ENCODE data around the gene KLHL18.
"Not testable (repeated sequence)": the region's sequence is repeated elsewhere in the genome, so short reads cannot be mapped to it uniquely, and the experiment has no call there.

DNA sequence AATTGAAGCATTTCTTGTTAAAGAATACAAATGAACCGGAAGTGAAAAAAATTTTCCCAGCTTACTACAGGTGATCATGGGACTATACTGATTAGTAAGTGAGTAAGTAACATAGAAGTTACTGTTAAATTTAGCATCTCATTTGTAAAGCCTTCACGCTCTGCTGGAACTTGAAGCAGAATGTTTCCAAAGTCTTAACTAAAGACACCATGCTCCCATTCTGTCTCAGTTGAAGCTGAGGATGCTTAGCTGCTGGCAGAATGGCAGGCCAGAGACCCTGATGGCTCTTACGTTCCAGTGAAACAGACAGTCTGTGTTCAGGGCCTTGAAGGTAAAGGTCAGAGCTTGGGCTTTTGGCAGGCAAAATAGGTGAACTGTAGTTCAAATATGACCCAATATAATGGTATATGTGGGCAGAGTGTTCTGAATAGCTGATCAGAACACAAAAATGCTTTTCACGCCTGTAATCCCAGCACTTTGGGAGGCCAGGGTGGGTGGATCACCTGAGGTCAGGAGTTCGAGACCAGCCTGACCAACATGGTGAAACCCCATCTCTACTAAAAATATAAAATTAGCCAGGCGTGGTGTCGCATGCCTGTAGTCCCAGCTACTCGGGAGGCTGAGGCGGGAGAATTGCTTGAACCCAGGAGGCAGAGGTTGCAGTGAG, 9.1 kb downstream of the KLHL18 start:
- TF ChIP-seq, protein P1, sequence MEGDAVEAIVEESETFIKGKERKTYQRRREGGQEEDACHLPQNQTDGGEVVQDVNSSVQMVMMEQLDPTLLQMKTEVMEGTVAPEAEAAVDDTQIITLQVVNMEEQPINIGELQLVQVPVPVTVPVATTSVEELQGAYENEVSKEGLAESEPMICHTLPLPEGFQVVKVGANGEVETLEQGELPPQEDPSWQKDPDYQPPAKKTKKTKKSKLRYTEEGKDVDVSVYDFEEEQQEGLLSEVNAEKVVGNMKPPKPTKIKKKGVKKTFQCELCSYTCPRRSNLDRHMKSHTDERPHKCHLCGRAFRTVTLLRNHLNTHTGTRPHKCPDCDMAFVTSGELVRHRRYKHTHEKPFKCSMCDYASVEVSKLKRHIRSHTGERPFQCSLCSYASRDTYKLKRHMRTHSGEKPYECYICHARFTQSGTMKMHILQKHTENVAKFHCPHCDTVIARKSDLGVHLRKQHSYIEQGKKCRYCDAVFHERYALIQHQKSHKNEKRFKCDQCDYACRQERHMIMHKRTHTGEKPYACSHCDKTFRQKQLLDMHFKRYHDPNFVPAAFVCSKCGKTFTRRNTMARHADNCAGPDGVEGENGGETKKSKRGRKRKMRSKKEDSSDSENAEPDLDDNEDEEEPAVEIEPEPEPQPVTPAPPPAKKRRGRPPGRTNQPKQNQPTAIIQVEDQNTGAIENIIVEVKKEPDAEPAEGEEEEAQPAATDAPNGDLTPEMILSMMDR (IDR thresholded peaks at IDR 0.05): not testable (repeated sequence)
- TF ChIP-seq POLR2A (IDR thresholded peaks at IDR 0.05): not testable (repeated sequence)

All from adrenal gland (tissue), 5 donors.